GM21447 (cell line): ENCODE measurements around the gene ADAM12.

Source experiments
- ATAC-seq: cut with Tn5 transposase; IDR thresholded peaks from one replicate; pipeline ENCODE4 v1.9.1; 2021; ENCODE audit not compliant: unreplicated experiment

Gene ADAM12

DNA sequence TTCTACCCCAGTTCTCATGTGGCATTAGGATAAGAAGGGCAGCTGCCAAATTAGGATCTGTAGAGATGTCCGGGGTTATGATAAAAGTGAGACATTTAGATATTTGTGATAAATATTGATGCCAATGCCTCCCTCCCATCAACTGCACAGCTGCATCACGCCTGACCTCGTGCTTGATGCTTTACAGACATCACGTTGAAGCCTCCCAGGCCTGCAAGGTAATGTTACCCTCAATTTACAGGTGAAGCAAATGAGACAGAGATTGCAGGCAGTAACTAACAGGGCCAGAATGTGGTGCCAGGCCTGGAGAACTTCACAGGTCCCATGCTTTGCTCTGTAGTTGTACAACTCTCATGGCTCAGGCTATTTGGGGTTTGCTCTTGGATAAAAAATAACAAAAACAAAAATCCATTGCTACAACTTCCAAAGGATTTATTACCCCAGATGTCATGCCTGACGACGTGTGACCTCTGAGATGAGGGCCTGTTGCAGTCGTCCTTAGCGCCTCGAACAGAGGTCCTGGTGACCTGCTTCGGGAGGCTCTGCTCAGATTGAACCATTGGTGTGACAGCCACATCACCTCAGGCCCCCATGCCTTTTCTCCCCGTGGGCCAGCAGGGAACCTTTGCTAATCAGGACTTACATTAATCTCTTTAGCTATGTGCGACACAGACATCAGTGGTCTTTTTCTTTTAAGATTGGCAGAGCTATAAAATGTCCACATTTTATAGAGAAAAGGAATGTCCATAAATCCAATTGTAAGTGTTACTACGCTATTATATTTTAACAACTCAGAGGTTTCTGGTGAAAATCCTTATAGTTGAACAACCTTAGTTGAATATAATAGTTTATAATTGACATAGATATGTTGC, 169.3 kb downstream of the ADAM12 start:
- ATAC-seq, result no peak

DNA sequence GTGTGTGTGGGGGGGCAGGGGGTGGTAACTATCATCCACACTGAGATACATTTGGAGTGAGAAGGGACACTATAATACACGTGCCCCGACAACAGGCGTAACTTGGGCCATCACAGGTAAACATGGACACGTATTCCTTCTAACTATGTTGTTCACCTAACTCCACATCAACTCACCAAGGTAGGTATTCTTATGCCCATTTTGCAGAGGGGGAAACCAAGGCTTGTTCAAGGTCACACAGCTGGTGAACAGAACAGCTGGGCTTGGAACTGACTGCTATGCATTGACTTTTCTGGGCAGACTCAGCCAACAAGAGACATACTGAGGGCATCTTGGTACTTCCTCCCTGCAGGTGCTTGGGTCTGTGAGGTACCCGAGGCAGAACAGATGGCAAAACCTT, 170.1 kb downstream of the ADAM12 start:
- ATAC-seq, result no peak

DNA sequence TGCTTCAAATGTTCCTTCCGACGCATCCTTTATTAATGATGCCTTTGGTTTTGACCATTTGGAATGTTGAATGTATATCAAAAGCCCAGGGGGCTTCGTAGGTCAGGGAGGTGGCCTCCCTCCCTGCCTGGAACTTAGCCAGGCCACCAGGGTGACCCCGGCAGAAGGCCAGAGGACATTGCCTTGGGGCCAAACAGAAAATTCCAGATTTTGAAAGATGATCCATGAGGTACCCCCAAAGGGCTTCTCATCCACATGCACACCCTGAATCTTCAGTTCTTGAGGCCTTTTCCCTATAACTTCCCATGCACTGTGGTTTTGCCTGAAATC, 171.7 kb downstream of the ADAM12 start:
- ATAC-seq, result no peak

DNA sequence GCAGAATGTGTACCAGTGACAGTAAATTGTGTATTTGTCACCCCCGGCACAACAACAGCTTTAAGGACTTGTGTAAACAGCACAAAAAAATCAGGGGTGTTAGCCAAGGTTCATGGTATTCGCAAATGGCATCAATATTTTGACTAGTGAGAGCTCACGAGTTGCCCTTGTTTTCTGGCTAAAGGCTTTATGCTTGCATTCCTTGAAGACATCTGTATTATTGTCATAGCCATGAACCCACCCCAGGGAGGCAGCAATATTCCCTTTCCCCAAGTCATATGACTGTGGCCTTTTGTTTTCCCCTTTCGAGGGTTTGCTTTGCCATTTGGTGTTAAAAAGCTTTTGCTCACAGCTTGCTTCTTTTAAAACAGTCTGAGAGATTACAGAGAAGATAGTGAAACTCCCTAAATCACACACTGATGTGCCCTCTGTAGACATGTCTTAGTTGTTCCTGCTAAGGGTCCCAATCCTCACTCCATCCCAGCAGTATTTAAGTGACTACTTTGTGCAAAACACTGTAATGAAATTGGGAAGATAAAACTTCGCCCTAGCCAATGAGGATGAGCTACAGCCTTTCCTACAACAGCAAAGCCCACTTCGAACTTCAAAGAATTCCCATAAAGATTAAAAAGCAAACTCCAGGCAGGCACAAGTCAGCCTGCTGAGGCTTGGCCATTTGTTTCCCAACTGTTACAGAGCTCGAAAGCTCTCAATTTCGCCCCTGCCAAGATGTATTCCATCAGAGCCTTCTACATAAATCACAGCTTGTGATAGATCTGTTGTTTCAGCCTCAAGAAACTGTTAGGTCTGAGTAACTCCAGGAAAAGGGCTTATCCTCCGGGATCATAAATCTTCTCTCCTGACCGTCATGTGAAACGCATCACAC, 172.3 kb downstream of the ADAM12 start:
- no peak for ATAC-seq

DNA sequence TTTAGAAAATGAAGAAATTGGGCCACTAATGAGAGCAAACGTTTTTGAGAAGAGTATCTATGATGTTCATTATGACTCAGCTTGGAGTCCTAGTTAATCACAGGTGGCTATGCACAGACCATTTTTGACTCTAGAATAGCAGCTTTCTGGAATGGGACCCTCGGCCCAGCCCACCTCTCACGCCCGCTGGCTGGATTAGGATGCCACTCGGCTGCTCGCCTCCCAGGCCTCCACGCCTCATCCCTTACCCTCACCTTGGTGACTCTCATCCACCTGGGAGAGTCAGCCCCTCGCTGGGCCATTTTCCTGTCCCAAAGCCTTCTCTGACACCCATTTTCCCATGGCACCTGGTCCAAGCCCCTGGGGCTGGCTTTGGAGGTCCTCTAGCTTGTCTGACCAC, 173.6 kb downstream of the ADAM12 start:
- no peak for ATAC-seq

DNA sequence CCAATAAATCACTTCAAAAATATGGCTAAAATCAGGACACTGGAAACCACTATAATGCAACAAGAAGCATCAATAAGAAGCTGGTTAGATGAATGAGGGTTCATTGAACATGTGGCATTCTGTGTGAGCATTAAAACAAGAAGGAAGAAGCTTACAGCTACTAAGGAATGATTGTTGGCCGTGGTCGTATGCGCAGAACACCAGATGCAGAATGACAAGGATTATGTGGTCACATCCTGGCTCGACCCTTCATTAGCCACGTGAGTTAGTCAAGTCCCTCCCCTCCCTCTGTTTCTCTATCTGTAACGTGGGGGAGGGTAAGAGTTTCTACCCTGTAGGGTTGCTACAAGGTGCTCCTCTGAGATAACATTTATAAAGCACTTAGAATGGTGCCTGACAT, 174.3 kb downstream of the ADAM12 start:
- ATAC-seq, result no peak

DNA sequence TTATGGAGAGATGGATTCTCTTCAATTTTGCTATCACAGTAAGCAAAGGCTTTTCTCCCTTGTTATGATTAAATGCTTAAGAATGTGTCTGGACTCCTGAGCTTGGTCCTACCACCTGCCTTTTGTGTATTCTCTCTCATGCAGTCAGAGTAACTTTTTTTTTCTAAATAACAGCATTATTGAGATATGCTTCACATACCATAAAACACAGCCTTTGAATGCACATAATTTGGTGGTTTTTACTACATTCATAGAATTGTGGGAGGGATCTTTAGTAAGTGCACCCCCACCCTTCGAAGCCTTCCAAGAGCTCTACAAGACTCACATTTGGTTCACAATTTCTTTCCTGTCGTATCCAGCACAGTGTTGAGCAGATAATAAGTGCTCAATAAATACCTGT, 175.5 kb downstream of the ADAM12 start:
- ATAC-seq, result no peak

DNA sequence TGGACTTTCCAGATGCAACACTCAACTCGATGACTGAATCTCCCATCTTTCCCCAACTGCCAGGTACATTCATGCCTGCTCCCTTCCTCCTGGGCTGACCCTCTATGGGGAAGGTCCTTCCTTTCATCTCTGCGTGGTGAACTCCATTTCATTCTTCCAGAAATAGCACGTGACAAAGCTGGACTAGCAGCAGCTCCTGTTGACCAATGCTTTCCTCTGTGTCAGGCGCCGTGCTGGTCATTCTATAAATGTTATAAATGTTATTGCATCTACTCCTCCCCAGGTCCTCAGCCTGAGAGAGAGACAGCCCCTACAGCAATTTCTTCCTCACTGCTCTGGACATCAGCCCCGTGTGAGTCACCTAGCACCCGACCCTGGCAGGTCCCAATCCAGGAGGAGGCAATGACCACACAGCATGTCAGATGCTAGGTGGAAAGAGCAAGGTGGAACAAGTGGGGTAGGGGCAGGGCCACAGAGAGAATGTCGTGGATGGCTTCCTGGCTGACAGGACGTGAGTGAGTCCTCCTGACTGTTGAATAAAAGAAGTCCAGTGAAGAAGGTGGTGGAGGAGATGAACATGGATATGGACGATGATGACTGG, 178.1 kb downstream of the ADAM12 start:
- no peak for ATAC-seq

DNA sequence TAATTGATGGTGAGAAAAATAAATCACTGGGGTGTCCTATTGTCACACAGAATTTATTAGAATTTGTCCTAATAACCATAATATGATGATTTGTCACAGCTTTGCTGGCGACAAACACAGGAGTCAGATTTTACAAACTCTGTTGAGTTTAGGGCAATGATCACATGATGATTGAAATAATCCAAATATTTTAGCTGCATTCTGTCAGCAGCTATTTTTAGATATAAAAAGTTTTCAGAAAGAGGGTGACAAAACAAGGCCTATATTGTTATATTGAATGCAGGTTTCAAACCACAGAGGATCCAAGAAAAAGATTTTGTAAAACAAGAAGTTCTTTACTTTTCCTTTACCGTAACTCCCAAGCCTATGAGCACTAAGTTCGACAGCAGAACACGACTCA, 178.8 kb downstream of the ADAM12 start:
- no peak for ATAC-seq

DNA sequence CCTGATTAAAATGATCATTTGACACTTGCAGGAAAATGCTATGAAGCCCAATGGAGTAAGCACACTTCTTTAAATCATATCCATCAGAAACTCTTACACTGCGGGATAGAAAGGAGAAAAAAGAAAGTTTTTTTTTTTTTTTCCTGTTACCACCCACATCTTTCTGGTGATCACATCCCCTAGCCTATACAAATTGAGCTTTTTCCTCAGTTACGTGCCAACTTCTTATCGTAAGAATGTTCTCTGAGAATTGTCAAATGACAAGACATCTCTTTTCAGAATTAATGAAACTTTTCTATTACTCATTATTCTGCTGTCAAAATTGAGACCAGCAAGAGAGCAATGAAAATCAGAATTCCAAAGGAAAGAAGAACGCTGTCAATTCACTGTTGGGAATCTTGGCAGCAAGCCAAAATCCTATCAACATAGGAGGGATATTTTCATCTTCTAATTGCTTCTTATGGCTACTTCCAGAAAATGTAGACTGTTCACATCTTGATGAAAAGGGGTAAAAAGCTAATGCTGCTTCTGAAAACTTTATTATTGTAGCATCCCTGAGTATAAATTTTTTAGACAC, 179.5 kb downstream of the ADAM12 start:
- no peak for ATAC-seq

DNA sequence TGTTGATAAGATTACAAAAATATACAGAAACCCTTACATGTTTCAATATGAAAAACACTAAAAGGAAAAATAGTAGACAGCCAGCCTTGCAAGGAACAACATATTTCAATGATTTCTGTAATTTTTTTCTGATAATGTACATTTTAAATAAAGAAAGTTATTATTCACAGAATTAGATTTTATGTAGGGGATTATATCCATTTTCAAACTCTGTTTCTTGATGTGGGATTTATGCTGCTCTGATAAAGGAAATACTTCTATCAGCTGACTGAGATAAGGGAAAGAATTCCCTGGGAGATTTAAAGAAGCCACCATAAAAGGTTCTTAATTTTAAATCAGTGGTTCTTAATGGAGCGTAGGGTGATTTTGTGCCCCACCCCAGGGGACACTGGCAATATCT, 180.4 kb downstream of the ADAM12 start:
- no peak for ATAC-seq

DNA sequence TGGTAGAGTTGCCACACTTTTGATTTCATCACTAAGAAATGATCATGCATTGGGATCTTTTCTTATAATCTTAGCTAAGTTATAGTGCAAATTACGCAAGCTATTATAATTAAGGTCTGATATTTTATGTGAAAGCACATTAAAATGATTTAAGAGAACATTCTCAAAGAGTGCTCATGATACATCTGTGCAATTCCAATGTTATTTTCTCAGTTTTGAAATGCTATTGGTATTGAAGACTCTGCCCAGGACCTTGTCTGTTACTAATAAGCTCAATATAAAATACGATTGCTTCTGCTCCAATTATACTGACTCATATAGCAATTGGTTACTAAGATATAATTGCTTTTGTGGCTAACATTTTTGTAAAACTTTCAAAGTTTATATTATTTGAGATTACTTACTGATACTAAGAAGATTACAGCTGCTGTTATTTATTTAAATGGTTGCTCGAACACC, 180.9 kb downstream of the ADAM12 start:
- ATAC-seq, result no peak

DNA sequence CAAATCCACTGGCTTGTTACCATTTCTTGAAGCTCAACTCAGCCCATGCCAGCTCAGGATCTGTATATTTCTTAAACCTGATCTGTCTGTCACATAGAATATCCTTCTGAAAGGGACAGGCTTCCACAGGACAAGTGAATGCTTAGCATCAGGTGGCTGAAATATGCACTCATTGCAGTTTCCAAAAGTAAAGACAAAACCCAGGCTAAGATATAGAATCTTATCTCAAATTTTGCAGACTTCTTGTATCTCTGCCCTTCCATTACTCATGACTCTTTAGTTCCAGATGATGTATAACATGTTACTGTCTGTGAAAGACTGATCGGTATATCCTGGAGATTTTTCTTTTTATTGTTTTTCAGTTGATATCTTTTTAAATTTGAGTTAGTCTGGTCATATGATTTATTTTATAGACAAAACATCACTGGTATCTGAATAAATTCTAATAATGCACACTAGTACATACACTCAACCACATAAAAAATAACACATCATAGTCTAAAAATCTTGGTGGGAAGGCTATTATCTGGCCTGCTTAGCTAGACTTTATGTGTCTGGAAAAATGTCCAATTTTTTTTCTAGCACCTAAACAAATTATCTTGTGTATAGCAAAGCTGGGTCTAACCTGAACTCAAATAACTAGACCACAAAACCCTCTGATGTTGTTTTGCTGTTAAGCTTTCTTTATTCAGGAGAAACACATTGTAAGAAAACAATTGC, 182.6 kb downstream of the ADAM12 start:
- no peak for ATAC-seq

DNA sequence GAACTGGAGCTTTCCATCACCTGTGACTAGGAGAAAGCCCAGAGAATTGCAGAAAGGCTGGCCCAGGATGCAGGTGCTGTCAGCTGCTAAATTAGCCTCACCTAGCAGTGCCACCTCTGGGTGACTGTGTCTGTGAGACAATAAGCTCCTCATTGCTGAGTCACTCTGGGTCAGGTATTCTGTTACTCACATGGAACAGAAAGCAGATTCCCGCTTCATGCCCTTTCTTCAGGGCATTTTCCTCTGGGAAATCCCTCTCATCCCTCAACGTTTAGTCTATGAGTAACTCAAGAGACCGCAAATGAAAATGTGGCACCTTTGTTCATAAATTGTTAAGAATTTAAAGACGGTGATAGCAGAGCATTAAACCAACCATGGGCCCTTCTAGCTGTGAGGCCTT, 184.0 kb downstream of the ADAM12 start:
- ATAC-seq, result no peak

DNA sequence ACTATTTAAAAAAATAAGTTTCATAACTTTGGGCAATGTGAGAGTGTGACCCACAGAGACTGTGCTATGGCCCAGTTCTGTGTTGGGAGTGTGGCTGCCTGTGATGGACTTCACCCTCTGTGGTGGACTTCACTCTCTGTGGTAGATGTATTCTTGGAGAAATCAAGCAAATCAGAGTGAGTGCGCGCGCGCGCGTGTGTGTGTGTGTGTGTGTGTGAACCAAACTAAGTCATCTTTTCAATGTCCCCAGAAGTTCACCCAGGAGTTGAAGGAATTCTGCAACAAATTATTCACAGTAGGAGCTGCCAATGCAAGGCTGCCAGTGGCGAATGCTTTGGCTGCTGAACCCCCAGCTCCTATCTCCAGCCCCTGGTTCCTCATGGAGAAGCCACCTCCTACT, 184.5 kb downstream of the ADAM12 start:
- no peak for ATAC-seq

DNA sequence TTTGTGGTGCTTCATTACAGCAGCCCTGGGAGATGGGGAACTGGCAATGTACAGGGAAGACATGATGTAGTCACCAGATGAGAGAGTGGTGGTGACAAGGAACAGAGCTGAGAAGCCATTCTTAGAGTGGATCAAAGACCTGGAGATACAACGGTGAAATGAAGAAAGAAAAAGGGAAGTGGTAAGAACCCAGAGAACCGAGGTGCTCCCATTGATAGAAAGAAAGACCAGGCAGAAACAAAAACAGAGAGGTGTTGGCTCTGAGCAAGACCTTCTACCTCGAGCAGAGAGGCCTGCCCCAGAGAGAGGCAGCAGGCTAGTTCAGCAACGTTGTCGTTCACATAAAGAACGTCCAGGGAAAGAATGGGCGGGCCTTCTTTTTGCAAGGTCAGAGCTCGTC, 186.7 kb downstream of the ADAM12 start:
- no peak for ATAC-seq

DNA sequence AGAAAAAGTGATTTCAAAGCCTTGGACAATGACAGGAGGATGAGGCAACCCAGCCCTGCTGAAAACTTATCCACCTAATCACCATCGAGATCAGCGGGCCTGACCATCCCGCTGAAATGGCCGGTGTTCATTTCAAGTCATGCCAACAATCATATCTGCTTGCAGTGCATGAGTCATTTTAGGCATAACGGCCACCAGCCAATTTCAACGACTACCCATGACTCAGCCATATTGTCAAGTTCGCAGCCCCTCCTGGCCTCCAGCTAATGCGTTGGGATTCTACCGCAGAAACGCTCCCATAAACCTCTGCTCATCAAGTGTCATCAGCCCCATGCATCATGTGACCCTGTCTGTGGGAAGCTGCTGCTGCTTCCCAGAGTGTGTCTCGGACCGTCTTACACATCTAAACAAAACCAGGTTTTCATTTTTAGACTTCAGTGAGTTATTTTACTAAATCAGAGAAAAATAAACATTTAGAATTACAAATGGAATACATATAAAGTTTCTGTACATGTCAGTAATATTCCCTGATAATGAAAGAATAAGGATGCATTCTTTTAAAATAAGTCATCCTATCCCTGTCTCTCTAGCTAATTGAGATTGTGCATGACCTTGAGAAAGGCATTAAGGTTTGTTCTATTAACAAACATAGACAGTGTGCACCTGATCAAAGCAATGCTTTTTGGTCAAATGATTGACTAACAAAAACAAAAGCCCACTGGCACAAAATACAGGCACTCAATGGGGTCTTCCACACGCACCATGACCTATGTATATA, 188.9 kb downstream of the ADAM12 start:
- ATAC-seq, result no peak

DNA sequence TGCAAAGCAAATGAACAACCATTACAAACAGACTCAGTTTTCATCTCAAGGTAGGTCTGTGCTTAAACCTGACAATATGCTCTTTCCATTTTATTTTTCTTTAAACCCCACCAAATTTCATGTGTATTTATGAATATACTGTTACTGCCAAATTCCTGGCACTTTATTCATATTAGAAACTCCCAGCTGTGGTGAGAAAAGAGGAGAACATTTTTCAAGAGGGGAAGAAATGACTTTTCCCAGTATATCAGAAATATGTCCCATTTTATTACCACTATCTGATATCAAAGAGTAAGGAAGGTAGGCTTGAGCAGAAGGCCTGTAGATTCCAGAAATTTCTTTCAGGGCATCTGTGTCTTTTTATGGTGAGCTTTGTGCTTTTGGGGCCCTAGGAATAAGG, 189.6 kb downstream of the ADAM12 start:
- no peak for ATAC-seq

DNA sequence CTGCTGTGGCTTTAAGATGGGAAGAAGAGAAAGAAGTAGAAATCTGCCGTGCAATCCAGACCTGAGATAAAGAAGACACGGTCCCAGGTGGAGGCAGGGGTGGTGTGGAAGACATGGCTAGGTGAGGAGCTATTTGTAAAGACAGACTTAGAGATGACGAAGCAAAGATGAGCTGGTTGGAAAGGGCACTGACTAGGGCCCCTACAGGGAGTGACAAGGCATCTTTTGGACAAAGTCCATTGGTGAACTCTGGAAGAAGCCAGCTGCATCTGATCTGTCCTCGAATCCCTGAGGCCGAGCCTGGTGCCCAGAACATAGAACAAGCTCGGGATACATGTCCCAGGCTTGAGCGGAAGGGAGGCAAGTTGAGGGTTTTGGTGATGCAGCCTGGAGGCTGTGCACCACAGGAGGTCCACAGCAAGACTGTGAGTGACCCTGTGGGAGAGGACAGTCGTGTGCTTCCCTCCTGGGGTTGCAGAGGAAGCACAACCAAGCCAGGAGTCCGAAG, 191.2 kb downstream of the ADAM12 start:
- ATAC-seq, result no peak

DNA sequence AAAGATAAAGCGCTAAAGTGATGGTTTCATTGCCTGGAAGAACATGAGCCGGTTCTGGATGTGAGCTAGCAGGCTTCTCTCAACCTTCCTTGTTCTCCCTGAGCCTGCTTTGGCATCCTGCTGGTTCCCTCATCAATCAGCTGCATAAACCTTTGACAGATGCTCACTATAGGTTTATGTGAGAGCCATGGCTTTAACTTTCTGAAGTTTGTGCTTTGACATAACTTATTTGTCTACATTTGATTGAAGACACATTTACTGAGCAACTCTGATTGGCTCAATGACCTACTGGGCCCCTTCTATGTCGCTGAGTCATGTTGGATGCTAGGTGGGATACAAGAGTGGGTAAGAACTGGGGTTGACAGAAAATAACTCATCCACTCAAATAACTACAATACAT, 192.0 kb downstream of the ADAM12 start:
- no peak for ATAC-seq
